ENCODE measurements around the gene GAS2L3.
"Not testable (repeated sequence)": the region's sequence is repeated elsewhere in the genome, so short reads cannot be mapped to it uniquely, and the experiment has no call there.

The GAS2L3 gene

GRCh38 chr12:100608776-100609175 lies 35.3 kb downstream of the GAS2L3 start:
- Mint-ChIP-seq H3K27me3 (ENCODE audit: low read depth) (no peaks in the 10 kb centered on the region), H3K36me3 (ENCODE audit: low read depth) (peaks cover 18% of the 10 kb centered on the region), H3K4me3 (no peak overlapping the region), H3K4me1 (no peaks in the 10 kb centered on the region), H3K9me3 (no peaks in the 10 kb centered on the region), H3K27ac (no peak overlapping the region)
- no peak for TF ChIP-seq CTCF (IDR thresholded peaks at IDR 0.05; ENCODE audit: unreplicated experiment in 3 of 3)

- peaks cover 17% of the 10 kb centered on the region for H3K36me3 Mint-ChIP-seq (ENCODE audit: low read depth)
- H3K9me3 Mint-ChIP-seq, result no peaks in the 10 kb centered on the region
- H3K4me3 Mint-ChIP-seq, result no peak overlapping the region
- H3K27ac Mint-ChIP-seq, result no peak overlapping the region
- no peaks in the 10 kb centered on the region for H3K27me3 Mint-ChIP-seq (ENCODE audit: low read depth)
- TF ChIP-seq CTCF (IDR thresholded peaks at IDR 0.05; ENCODE audit: unreplicated experiment in 3 of 3), result no peak
- no peaks in the 10 kb centered on the region for H3K4me1 Mint-ChIP-seq
Observed at GRCh38 chr12:100610666-100611430, 37.4 kb downstream of the GAS2L3 start.

GRCh38 chr12:100612606-100613005 lies 39.1 kb downstream of the GAS2L3 start:
- H3K4me1 Mint-ChIP-seq, result no peaks in the 10 kb centered on the region
- H3K4me3 Mint-ChIP-seq, result no peak overlapping the region
- H3K36me3 Mint-ChIP-seq (ENCODE audit: low read depth), result peaks cover 3% of the 10 kb centered on the region
- no peaks in the 10 kb centered on the region for H3K27me3 Mint-ChIP-seq (ENCODE audit: low read depth)
- no peak overlapping the region for H3K27ac Mint-ChIP-seq
- no peaks in the 10 kb centered on the region for H3K9me3 Mint-ChIP-seq
- no peak for TF ChIP-seq CTCF (IDR thresholded peaks at IDR 0.05; ENCODE audit: unreplicated experiment in 3 of 3)

GRCh38 chr12:100624571-100624970 lies 51.1 kb downstream of the GAS2L3 start:
- H3K9me3 Mint-ChIP-seq, result no peaks in the 10 kb centered on the region
- peaks cover 6% of the 10 kb centered on the region for H3K36me3 Mint-ChIP-seq (ENCODE audit: low read depth)
- no peaks in the 10 kb centered on the region for H3K27me3 Mint-ChIP-seq (ENCODE audit: low read depth)
- no peaks in the 10 kb centered on the region for H3K4me1 Mint-ChIP-seq
- TF ChIP-seq CTCF (IDR thresholded peaks at IDR 0.05; ENCODE audit: unreplicated experiment in 3 of 3), result no peak
- H3K4me3 Mint-ChIP-seq, result no peak overlapping the region
- H3K27ac Mint-ChIP-seq, result no peak overlapping the region

- H3K9me3 Mint-ChIP-seq, result no peaks in the 10 kb centered on the region
- no peak overlapping the region for H3K4me3 Mint-ChIP-seq
- no peak for TF ChIP-seq CTCF (IDR thresholded peaks at IDR 0.05; ENCODE audit: unreplicated experiment in 3 of 3)
Observed at GRCh38 chr12:100632445-100632892, 59.0 kb downstream of the GAS2L3 start.

GRCh38 chr12:100633082-100633785 lies 59.8 kb downstream of the GAS2L3 start:
- H3K4me3 Mint-ChIP-seq; H3K27me3 Mint-ChIP-seq (ENCODE audit: low read depth); H3K36me3 Mint-ChIP-seq (ENCODE audit: low read depth); H3K4me1 Mint-ChIP-seq; H3K9me3 Mint-ChIP-seq: not testable (repeated sequence)
- H3K27ac Mint-ChIP-seq, result peak overlapping the region in 1 of 3 experiments; percentile 62

More at GRCh38 chr12:100632445-100632892, 59.0 kb downstream of the GAS2L3 start:
- Mint-ChIP-seq H3K27me3 (ENCODE audit: low read depth) (no peaks in the 10 kb centered on the region), H3K4me1 (no peaks in the 10 kb centered on the region), H3K27ac (peak overlapping the region in 1 of 3 experiments; percentile 62), H3K36me3 (ENCODE audit: low read depth) (peaks cover 4% of the 10 kb centered on the region)
